Heart right ventricle (tissue), 16 donors: Measurements from ENCODE around the gene IQUB. TPM values are rescaled to one million over a fixed set of nuclear protein-coding genes. Genes with fewer than 3 reads are reported as not detected.
A peak's percentile ranks its signal among the peaks of the same experiment; 100 is the strongest.

ENCODE experiments used
- ATAC-seq, 8 donors: fragments of 200-7000 bp; cut with Tn5 transposase; one replicate each; pipeline ENCODE4 v1.9.1; 2020; ENCODE audit warnings: mild to moderate bottlenecking in 8 of 8, moderate library complexity in 8 of 8, moderate number of reproducible peaks in 1 of 8
- DNase-seq, 2 donors: peaks; one replicate each; pipeline ENCODE4 v3.0.0-alpha.2; 2020
- H3K27ac ChIP-seq, 10 donors: fragments of 200-600 bp; sonication (generic) in 2 of 10; one replicate each; pipeline versions ENCODE4 v1.5.0 to v1.8.0; 2020 to 2022; ENCODE audit warnings: mild to moderate bottlenecking in 3 of 10
- H3K27me3 ChIP-seq, 7 donors: fragments of 200-600 bp; one replicate each; pipeline ENCODE4 v1.8.0; 2021 to 2022; ENCODE audit warnings: mild to moderate bottlenecking in 2 of 7
- H3K36me3 ChIP-seq, 9 donors: fragments of 200-600 bp; sonication (generic) in 1 of 9; one replicate each; pipeline versions ENCODE4 v1.5.0 to v1.8.0; 2020 to 2022; ENCODE audit warnings: mild to moderate bottlenecking in 2 of 9
- H3K4me1 ChIP-seq, 9 donors: fragments of 200-600 bp; sonication (generic) in 1 of 9; one replicate each; pipeline versions ENCODE4 v1.5.0 to v1.8.0; 2020 to 2022; ENCODE audit warnings: mild to moderate bottlenecking in 4 of 9
- H3K4me3 ChIP-seq, 10 donors: fragments of 200-600 bp; sonication (generic) in 2 of 10; one replicate each; pipeline versions ENCODE4 v1.5.0 to v1.8.0; 2020 to 2022; ENCODE audit warnings: mild to moderate bottlenecking in 7 of 10, moderate library complexity in 2 of 10
- H3K9me3 ChIP-seq, 11 donors: fragments of 200-600 bp in 10 of 11; sonication (generic) in 2 of 11; one replicate each; pipeline versions ENCODE4 v1.5.0 to v1.8.0; 2013 to 2022; ENCODE audit warnings: mild to moderate bottlenecking in 2 of 11, control low read depth in 1 of 11, moderate library complexity in 1 of 11
- CTCF ChIP-seq, 9 donors: fragments of 200-600 bp; sonication (generic) in 2 of 9; IDR thresholded peaks; one replicate each; pipeline versions ENCODE4 v1.5.0 to v1.8.0; 2021 to 2022; ENCODE audit warnings: antibody characterized with exemption in 9 of 9, mild to moderate bottlenecking in 5 of 9, moderate library complexity in 1 of 9
- WGBS, 2 donors: extraction: QIAGEN DNeasy Blood & Tissue Kit; methylation state at CpG; one replicate each; pipeline ENCODE4 v1.1.7; 2013; ENCODE audit warnings: inconsistent platforms in 1 of 2; 5-methylcytosine and 5-hydroxymethylcytosine counted together
- intact Hi-C, 10 donors: fragments of 100-400 bp; cut with DNase I; formaldehyde crosslinking; loops; one replicate each; pipeline versions ENCODE4 v1.11.1 to v1.14.2; 2022
- polyA plus RNA-seq, 2 donors: library from polyadenylated mRNA; stranded (reverse); fragments of 200-250 nt; gene quantifications; one replicate each; pipeline ENCODE4 v1.2.3, GENCODE V29; 2013
- total RNA-seq, 10 donors: library from RNA; stranded (reverse); fragmentation: NEBNext Ultra II Directional in 3 of 10; extraction: Animal tissue kit (Norgen Biotek cat#: 25700) in 3 of 10; gene quantifications; one replicate each; pipeline versions ENCODE4 v1.2.1 to v1.2.4, GENCODE V29; 2021 to 2023
- donor health status: Arrhythmogenic right ventricular cardiomyopathy.
- donor health status: ischemic (EF 13 %, LVEDD 7.1; RV severe dilation, severe dysfunction).
- donor health status: healthy with polysubstance abuse.
- donor health status: DM: no; HTN: yes; CAD: no.
- donor health status: DM: no; HTN: no; CAD: no.
- donor health status: ischemic (EF 25% LVEDD 6.9; RV normal size, moderate dysfunction).
- donor health status: ischemic (EF 25% LVEDD 5.7; RV mildly dilated, moderate dysfunction).
- donor health status: healthy.
- donor health status: DM: yes; HTN: yes; CAD: no.
- donor health status: Ischemic cardiomyopathy.
- donor health status: ischemic (EF 35%, LVEDD 5.7; RV mildly dilated, moderate dysfunction).
- donor health status: nonischemic (EF 11% LVEDD 7.7; RV severe dilation, severe dysfunction).
- donor health status: DM: yes; HTN: yes; CAD: no.
- donor health status: PGD.
- donor health status: ischemic (EF 29% LVEDD 5.4; RV normal size, mild dysfunction).
- donor health status: nonischemic (EF 23%, LVEDD 6.1; RV moderate dilation, normal function).

Gene IQUB
- total and polyA plus RNA-seq, 12 donors, result 0.13 to 0.83 (median 0.51) TPM

- Histone ChIP-seq H3K4me1 (peaks cover 0 to 9% (median 0%) of the 10 kb centered on the region in 9 donors), H3K4me3 (no peak overlapping the region), H3K36me3 (no peaks in the 10 kb centered on the region), H3K9me3 (no peaks in the 10 kb centered on the region), H3K27me3 (no peaks in the 10 kb centered on the region), H3K27ac (no peak overlapping the region)
- TF ChIP-seq CTCF (IDR thresholded peaks at IDR 0.05), result no peak
- no peak for DNase-seq
- 64 to 67% methylated on average over 1 of the region's 1 CpG for WGBS, 2 donors
- intact Hi-C loops, result no loop called here
- no peak for ATAC-seq
Measured at GRCh38 chr7:123571187-123571586, 36.8 kb upstream of the IQUB start.

GRCh38 chr7:123570390-123571182, 36.2 kb upstream of the IQUB start:
- no peaks in the 10 kb centered on the region for H3K27me3 ChIP-seq
- H3K4me1 ChIP-seq, result peaks cover 0 to 9% (median 0%) of the 10 kb centered on the region in 9 donors
- H3K27ac ChIP-seq, result peak overlapping the region in 1 of 10 donors; percentile 29
- intact Hi-C loops, result no loop called here
- DNase-seq (no peak), ATAC-seq (peak in 2 of 8 donors; percentile 51 to 66)
- no peak for TF ChIP-seq CTCF (IDR thresholded peaks at IDR 0.05)
- H3K4me3 ChIP-seq, result no peak overlapping the region
- WGBS, 2 donors, result 59 to 63% methylated on average over 4 of the region's 4 CpGs
- H3K9me3 ChIP-seq, result no peaks in the 10 kb centered on the region
- H3K36me3 ChIP-seq, result no peaks in the 10 kb centered on the region

- intact Hi-C loops, result no loop called here
- no peak for DNase-seq
- Histone ChIP-seq H3K36me3 (no peaks in the 10 kb centered on the region), H3K27me3 (no peaks in the 10 kb centered on the region), H3K4me1 (peaks cover 0 to 9% (median 0%) of the 10 kb centered on the region in 9 donors), H3K4me3 (no peak overlapping the region), H3K27ac (peak overlapping the region in 2 of 10 donors; percentile 26 to 50), H3K9me3 (no peaks in the 10 kb centered on the region)
- no peak for ATAC-seq
- 33 to 58% methylated on average over 2 of the region's 2 CpGs for WGBS, 2 donors
- no peak for TF ChIP-seq CTCF (IDR thresholded peaks at IDR 0.05)
Measured at GRCh38 chr7:123569352-123570010, 35.1 kb upstream of the IQUB start.

GRCh38 chr7:123562121-123562520, 27.7 kb upstream of the IQUB start:
- Histone ChIP-seq H3K27me3 (no peaks in the 10 kb centered on the region), H3K9me3 (no peaks in the 10 kb centered on the region), H3K36me3 (no peaks in the 10 kb centered on the region), H3K27ac (no peak overlapping the region), H3K4me1 (peaks cover 0 to 7% (median 4%) of the 10 kb centered on the region in 9 donors), H3K4me3 (no peak overlapping the region)
- intact Hi-C loops, result no loop called here
- DNase-seq, result no peak
- TF ChIP-seq CTCF (IDR thresholded peaks at IDR 0.05), result no peak
- no peak for ATAC-seq
